GM19240 (cell line): ENCODE results near the gene EGFL7.
"Not testable (repeated sequence)": the region's sequence is repeated elsewhere in the genome, so short reads cannot be mapped to it uniquely, and the experiment has no call there.

Source experiments
- DNase-seq: peaks from one replicate; pipeline ENCODE4 v3.0.0; 2011; ENCODE audit warnings: low spot score; ENCODE audit not compliant: insufficient read length

EGFL7 gene

DNA sequence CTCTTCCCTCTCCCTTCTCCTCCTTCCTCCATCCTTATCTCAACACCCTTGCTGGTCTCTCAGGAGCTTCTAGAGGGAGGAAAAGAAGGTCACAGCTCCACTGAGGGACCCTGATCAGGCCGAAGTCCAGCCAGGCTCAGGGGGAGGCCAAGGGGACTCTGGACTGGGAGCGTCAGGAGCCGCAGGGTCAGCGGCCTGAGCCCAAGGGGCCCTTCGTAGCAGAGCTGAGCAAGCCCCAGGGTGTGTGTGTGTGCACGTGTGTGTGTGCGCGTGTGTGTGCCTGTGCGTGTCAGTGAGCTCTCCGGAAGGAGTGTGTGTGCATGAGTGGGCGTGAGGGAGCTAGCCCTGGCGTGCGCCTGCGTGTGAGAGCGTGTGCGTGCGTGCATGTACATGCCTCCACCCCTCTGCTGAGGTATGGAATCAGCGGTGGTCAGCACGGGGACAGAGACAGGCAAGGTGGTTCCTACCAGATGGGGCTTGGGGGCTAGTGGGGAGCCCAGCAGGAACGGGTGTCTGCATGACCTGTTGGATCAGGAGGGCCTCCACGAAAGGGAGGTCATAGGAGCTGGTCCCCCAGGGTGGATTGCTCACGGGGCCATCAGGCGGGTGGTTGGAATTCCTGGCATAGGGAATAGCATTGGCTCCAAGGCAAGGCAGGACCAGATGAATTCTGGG lies 34.6 kb downstream of the EGFL7 start:
- no peak for DNase-seq

DNA sequence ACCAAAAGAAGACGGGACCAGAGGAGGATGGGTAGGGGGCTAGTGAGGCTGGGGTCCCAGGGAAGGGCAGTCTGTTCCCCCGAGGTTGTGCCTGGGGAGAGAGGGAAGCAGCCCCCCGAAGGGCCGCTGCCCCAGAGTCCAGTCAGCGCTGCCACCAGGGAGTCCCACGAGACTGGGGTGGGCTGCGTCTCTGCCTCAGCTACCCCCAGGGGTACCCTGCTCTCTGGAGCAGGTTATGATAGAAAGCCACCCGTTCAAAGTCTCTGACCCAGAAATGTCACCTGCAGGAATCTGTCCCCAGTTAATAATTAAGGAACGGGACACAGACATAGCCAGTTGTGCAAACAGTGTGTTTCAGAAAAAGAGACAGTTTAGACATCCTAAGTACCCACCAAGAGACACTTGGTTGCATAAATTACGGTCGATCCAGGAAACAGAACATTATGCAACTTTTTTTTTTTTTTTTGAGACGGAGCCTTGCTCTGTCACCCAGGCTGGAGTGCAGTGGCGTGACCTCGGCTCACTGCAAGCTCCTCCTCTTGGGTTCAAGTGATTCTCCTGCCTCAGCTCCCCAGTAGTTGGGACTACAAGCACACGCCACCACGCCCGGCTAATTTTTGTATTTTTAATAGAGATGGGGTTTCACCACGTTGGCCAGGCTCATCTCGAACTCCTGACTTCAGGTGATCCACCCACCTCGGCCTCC lies 35.3 kb downstream of the EGFL7 start:
- DNase-seq, result no peak

GRCh38 chr9:136698635-136699246 lies 36.0 kb downstream of the EGFL7 start:
- no peak for DNase-seq

GRCh38 chr9:136700304-136700703 lies 37.6 kb downstream of the EGFL7 start:
- no peak for DNase-seq

- DNase-seq, result peak; percentile 82
Observed at GRCh38 chr9:136700959-136701667, 38.4 kb downstream of the EGFL7 start.

DNA sequence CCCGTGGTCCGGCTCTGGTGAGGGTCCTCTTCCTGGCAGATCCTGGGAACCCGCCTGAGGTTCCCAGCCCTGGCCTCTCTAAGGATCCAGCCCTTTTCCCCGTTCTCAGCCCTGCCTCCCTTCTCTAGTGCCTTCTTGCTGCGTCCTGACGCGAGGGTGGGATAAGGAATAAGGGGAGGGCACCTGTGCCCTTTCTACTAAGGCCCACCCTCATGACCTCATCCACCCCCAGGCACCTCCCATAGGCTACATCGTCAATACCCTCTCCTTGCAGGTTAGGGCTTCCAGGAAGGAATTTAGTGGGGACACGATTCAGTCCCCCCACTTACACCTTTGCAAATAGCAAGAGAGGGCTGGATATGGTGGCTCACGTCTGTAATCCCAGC lies 38.9 kb downstream of the EGFL7 start:
- DNase-seq, result no peak

DNA sequence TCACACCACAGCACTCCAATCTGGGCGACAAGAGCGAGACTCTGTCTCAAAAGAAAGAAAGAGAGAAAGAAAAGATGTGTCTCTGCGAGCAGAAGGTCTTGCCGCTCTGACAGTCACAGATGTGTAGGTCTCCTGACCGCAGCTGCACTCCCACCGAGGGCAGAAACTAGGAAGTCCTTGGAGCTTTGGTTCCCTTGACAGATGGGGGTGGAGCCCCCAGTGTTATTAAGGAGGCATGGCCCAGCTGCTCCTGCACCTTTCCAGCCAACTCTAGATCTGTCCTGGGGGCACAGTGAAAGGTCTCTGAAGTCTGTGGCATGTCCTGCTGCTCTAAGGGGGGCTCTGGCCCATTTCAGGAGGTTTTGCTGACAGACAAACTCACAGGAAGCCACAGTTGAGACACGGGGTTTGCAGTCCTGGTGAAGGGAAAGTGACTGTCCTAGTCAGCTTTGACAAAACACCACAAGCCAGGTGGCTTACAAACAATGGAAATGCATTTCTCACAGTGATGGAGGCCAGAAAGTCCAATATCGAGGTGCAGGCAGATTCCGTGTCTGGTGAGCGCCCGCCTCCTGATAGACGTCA lies 40.7 kb downstream of the EGFL7 start:
- no peak for DNase-seq

DNA sequence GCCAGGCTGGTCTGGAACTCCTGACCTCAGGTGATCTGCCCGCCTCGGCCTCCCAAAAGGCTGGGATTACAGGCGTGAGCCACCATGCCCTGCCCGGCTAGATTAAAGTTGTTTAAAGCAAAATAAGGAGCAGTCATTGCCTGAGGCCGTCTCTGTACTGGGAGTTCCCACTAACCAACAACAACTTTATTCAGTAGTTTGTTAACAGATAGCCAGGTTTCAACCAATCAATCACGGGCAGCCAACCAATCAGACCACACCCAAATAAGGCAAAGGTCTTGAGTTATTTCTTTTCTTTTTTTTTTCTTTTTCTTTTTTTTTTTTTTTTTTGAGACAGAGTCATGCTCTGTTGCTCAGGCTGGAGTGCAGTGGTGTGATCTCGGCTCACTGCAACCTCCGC lies 42.0 kb downstream of the EGFL7 start:
- not testable (repeated sequence) for DNase-seq

GRCh38 chr9:136705564-136705963 lies 42.8 kb downstream of the EGFL7 start:
- no peak for DNase-seq

DNA sequence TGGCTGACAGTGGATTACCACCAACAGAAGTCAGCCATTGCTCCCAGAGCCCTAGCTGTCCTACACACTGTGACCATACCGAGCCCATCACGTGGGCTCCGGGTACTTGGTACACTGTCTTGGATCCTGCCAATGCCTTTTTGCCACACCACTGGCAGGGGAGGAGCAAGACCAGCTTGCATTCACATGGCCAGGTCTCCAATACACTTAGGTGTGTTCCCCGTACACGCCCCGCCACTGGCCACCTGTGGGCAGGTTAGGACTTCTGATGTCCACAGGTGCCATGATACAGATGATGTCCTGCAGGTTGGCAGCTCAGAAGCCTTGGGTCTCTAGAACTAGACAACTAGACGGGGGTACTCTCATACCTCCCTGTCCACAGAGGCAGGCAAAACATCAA lies 44.3 kb downstream of the EGFL7 start:
- DNase-seq, result no peak

- DNase-seq, result no peak
Observed at GRCh38 chr9:136707849-136708517, 45.3 kb downstream of the EGFL7 start.

DNA sequence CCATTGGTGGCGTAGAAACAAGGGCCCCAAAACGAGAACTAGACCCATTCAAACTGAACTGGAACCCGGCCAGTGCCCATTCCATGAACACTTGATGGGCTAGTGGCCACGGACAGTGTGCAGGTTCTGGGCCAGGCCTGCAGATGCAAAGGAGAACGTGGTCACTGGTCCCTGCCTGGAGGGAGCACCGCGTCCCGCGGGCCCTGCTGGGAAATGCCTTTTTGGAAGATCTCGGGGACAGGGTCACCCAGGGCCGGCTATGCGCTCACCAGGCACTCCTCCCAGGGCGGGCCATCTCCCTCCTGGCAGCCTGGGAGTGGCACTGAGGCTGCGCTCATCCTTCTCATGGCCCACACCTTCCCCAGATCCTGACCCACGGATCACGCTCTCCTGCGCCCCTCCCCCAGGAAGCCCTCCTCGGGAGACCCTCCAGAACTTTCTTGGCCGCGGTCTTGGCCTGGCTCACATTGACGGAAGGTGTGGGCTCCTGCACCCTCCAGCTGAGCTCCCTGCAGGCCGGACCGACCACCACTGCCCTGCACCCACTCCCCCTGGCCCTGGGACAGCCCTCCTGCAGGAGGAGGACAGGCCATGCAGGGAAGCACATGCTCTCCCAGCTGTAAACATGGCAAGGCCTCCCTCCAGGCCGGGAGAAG lies 46.9 kb downstream of the EGFL7 start:
- DNase-seq, result no peak

- DNase-seq, result no peak
Observed at GRCh38 chr9:136710543-136710942, 47.8 kb downstream of the EGFL7 start.

DNA sequence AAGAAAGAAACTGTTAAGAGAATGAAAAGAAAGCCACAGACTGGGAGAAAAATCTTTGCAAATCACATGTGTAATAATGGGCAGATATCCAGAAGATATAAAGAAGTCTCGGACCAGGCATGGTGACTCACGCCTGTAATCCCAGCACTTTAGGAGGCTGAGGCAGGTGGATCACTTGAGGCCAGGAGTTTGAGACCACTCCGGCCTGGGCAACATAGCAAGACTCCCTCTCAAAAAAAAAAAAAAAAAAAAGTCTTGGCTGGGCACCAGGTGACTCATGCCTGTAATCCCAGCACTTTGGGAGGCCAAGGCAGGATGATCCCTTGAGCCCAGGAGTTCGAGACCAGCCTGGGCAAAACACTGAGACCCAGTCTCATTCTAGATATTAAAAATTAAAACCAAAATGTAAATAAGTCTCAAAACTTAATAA lies 48.5 kb downstream of the EGFL7 start:
- DNase-seq, result not testable (repeated sequence)

DNA sequence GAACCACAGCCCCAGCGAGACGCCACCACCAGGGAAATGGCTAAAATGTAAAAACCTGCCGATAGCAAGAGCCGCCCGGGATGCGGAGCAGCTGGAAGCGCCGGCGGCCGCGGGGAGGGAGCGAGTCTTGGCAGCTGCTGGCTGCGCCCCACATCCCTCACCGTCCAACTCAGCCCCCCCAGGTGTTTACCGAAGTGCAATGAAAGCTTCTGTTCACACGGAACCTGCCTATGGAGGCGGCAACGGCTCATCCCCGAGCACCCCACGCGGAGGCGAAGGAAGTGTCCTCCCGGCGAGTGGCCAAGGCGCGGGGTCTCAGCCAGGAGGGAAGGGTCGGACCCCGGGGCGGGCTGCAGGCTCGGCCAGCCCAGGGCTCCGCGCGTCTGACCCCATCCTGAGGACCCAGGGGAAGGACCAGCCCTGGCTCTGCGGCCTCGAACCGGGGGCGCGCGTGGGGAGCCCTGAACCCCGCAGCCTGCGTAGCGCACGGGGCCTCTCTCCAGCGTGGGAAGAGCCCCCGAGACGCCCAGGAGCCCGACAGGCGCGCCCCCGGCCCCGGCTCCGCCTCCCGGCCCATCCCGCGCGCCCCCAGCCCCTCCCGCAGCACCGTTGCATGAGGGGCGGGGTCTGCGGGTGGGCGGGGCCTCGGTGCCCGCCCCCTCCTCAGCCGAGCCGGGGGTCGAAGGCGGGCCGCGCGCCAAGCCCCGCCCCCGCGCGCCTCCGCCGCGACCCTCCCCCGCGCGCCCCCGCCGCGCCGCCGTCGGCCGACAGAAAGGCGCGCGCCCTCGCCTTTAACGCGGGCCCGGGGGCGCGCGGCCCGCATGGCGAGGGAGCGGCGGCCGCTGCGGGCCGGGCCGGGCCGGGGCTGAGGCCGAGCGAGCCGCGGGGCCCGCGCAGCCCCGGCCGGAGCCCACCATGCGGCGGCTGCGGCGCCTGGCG lies 49.3 kb downstream of the EGFL7 start, which contains the start of gene DIPK1B:
TSS of gene DIPK1B (plus strand) at position 822 of the 939 bp plus-strand sequence. CDS start at position 916, 94 bp downstream.
- no peak for DNase-seq

DNA sequence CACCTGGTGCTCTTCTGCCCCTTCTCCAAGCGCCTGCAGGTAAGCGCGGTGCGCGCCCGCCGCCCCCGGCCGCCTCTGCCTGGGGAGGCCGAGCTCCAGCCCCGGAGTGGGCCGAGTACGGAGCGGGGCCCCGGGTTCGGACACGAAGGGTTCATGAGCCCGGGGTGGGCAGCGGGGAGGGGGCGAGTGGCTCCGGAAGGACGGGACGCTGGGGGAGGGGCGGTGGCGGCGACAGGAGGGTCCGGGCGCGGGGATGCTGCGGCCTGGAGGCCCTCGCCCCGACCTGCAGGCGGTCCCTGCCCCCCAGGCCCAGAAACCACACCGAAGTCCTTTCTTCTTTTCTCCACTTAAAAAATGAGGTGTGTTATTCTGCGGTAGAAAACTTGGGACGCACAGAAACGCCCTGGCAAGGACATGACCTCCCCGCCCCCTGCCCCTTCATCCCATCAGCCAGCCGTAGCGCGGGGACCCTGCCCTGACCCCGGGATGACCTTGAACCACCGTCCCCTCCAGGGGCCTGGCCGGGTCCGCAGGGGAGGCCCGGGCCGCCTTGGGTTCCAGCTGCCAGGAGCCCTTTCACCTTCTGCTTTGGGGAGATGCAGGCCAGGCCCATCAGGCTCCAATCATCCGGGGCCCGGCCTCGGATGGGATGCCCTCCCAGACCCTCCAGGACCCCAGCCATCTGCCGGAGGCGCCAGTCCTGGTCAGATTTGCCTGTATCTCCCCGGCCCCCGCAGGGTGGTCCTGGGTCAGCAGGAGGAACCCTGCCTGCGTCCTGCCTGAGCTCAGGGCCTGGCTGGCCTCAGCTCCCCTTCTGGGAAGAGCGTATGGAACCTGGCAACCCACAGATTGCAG lies 50.2 kb downstream of the EGFL7 start:
- no peak for DNase-seq

GRCh38 chr9:136713550-136713949 lies 50.8 kb downstream of the EGFL7 start:
- DNase-seq, result no peak

DNA sequence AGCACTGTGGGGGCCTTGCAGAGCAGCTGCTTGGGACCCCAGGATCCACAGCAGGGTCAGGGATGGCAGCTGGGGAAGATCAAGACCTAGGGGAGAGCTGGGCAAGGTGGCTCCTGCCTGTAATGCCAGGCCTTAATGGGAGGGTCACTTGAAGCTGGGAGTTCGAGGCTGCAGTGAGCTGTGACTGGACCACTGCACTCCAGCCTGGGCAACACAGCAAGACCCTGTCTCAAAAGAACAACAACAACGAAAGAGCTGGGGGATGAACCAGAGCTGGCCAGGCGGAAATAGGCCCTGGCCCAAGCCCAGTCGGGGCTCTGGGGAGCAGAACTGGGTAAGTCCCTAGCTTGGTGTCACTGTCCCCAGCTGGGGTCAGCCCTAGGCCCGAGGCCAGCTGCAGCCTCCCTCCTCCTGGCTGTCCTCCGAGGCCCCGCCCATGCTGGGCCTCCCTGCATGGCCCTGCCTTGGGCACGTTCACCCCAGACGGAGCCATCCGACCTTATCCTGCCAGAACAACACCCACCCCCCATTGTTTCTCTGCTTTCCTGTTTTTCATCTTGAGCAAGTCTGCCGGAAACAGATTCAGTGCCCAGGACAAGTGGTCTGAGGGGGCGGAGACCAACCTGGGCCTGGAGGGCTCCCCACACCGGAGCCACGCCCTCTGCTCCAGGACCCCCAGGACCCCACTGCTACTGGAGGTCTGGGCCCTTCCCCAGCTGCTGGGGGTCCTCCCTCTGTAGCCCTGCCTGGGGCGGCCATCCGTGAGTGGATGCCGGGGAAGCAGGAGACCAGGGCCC lies 51.6 kb downstream of the EGFL7 start:
- DNase-seq, result no peak
